ENCODE results near the gene ST3GAL4.

DNA sequence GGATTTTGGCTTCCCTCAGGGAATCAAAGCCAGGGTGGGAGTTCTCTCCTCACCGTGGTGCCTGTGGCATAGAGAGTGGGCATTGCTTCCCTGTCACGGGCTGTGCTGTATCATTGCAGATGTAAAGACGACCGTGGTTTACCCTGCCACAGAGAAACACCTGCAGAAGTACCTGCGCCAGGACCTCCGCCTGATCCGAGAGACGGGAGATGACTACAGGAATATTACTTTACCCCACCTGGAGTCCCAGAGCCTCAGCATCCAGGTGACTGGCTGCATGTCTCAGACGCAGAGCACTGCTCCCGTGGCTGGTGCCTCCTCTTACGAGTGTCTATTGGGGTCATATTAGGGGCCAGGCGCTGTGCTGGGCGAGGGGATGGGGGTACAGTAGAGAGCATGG is 24.2 kb upstream of the ST3GAL4 start:
- TF ChIP-seq, protein P1, sequence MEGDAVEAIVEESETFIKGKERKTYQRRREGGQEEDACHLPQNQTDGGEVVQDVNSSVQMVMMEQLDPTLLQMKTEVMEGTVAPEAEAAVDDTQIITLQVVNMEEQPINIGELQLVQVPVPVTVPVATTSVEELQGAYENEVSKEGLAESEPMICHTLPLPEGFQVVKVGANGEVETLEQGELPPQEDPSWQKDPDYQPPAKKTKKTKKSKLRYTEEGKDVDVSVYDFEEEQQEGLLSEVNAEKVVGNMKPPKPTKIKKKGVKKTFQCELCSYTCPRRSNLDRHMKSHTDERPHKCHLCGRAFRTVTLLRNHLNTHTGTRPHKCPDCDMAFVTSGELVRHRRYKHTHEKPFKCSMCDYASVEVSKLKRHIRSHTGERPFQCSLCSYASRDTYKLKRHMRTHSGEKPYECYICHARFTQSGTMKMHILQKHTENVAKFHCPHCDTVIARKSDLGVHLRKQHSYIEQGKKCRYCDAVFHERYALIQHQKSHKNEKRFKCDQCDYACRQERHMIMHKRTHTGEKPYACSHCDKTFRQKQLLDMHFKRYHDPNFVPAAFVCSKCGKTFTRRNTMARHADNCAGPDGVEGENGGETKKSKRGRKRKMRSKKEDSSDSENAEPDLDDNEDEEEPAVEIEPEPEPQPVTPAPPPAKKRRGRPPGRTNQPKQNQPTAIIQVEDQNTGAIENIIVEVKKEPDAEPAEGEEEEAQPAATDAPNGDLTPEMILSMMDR (IDR thresholded peaks at IDR 0.05), result no peak
- TF ChIP-seq POLR2AphosphoS2 (conservative IDR thresholded peaks at IDR 0.05; ENCODE audit: low read length) (no peak), POLR2A (IDR thresholded peaks at IDR 0.05; ENCODE audit: low read length) (no peak), JUN (IDR thresholded peaks at IDR 0.05) (no peak), FOSB (CRISPR knock-in tag; IDR thresholded peaks at IDR 0.05) (no peak), CEBPB (IDR thresholded peaks at IDR 0.05) (no peak), CHD2 (IDR thresholded peaks at IDR 0.05; ENCODE audit: low read length, partially characterized antibody) (no peak), SMC3 (IDR thresholded peaks at IDR 0.05) (no peak), ESRRA (IDR thresholded peaks at IDR 0.05; ENCODE audit: borderline replicate concordance, low read length) (no peak), HDAC2 (IDR thresholded peaks at IDR 0.05) (no peak)
- TF ChIP-seq, protein P2, sequence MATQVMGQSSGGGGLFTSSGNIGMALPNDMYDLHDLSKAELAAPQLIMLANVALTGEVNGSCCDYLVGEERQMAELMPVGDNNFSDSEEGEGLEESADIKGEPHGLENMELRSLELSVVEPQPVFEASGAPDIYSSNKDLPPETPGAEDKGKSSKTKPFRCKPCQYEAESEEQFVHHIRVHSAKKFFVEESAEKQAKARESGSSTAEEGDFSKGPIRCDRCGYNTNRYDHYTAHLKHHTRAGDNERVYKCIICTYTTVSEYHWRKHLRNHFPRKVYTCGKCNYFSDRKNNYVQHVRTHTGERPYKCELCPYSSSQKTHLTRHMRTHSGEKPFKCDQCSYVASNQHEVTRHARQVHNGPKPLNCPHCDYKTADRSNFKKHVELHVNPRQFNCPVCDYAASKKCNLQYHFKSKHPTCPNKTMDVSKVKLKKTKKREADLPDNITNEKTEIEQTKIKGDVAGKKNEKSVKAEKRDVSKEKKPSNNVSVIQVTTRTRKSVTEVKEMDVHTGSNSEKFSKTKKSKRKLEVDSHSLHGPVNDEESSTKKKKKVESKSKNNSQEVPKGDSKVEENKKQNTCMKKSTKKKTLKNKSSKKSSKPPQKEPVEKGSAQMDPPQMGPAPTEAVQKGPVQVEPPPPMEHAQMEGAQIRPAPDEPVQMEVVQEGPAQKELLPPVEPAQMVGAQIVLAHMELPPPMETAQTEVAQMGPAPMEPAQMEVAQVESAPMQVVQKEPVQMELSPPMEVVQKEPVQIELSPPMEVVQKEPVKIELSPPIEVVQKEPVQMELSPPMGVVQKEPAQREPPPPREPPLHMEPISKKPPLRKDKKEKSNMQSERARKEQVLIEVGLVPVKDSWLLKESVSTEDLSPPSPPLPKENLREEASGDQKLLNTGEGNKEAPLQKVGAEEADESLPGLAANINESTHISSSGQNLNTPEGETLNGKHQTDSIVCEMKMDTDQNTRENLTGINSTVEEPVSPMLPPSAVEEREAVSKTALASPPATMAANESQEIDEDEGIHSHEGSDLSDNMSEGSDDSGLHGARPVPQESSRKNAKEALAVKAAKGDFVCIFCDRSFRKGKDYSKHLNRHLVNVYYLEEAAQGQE (IDR thresholded peaks at IDR 0.05), result no peak
- TF ChIP-seq, protein P3, sequence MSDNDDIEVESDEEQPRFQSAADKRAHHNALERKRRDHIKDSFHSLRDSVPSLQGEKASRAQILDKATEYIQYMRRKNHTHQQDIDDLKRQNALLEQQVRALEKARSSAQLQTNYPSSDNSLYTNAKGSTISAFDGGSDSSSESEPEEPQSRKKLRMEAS (IDR thresholded peaks at IDR 0.05), result no peak

Data from A549 (cell line).